ENCODE measurements around the gene NAV3.

Gene NAV3

DNA sequence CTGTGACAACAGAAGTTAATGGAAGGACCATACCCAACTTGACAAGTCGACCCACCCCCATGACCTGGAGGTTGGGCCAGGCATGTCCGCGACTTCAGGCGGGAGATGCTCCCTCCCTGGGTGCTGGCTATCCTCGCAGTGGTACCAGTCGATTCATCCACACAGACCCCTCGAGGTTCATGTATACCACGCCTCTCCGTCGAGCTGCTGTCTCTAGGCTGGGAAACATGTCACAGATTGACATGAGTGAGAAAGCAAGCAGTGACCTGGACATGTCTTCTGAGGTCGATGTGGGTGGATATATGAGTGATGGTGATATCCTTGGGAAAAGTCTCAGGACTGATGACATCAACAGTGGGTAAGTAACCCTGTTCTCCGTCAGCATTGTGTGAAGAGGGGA is 220.1 kb downstream of the NAV3 start:
- H3K27me3 ChIP-seq (ENCODE audit: insufficient read depth, poor library complexity, severe bottlenecking), result no peaks in the 10 kb centered on the region
- TF ChIP-seq SPI1 (IDR thresholded peaks at IDR 0.05; ENCODE audit: borderline replicate concordance, low read depth), result no peak
- TF ChIP-seq, protein P1, sequence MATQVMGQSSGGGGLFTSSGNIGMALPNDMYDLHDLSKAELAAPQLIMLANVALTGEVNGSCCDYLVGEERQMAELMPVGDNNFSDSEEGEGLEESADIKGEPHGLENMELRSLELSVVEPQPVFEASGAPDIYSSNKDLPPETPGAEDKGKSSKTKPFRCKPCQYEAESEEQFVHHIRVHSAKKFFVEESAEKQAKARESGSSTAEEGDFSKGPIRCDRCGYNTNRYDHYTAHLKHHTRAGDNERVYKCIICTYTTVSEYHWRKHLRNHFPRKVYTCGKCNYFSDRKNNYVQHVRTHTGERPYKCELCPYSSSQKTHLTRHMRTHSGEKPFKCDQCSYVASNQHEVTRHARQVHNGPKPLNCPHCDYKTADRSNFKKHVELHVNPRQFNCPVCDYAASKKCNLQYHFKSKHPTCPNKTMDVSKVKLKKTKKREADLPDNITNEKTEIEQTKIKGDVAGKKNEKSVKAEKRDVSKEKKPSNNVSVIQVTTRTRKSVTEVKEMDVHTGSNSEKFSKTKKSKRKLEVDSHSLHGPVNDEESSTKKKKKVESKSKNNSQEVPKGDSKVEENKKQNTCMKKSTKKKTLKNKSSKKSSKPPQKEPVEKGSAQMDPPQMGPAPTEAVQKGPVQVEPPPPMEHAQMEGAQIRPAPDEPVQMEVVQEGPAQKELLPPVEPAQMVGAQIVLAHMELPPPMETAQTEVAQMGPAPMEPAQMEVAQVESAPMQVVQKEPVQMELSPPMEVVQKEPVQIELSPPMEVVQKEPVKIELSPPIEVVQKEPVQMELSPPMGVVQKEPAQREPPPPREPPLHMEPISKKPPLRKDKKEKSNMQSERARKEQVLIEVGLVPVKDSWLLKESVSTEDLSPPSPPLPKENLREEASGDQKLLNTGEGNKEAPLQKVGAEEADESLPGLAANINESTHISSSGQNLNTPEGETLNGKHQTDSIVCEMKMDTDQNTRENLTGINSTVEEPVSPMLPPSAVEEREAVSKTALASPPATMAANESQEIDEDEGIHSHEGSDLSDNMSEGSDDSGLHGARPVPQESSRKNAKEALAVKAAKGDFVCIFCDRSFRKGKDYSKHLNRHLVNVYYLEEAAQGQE (IDR thresholded peaks at IDR 0.05; ENCODE audit: insufficient replicate concordance, low read depth), result no peak
- TF ChIP-seq POLR2AphosphoS5 (IDR thresholded peaks at IDR 0.05; ENCODE audit: low read depth), result no peak
- no peak for TF ChIP-seq GABPA (IDR thresholded peaks at IDR 0.05; ENCODE audit: low read depth)
- TF ChIP-seq, protein P2, sequence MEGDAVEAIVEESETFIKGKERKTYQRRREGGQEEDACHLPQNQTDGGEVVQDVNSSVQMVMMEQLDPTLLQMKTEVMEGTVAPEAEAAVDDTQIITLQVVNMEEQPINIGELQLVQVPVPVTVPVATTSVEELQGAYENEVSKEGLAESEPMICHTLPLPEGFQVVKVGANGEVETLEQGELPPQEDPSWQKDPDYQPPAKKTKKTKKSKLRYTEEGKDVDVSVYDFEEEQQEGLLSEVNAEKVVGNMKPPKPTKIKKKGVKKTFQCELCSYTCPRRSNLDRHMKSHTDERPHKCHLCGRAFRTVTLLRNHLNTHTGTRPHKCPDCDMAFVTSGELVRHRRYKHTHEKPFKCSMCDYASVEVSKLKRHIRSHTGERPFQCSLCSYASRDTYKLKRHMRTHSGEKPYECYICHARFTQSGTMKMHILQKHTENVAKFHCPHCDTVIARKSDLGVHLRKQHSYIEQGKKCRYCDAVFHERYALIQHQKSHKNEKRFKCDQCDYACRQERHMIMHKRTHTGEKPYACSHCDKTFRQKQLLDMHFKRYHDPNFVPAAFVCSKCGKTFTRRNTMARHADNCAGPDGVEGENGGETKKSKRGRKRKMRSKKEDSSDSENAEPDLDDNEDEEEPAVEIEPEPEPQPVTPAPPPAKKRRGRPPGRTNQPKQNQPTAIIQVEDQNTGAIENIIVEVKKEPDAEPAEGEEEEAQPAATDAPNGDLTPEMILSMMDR (IDR thresholded peaks at IDR 0.05; ENCODE audit: insufficient read depth, low read length), result no peak
- DNase-seq (ENCODE audit: low read depth in 1 of 2, low spot score in 1 of 2), result no peak
- H3K4me3 ChIP-seq (replicated peaks; ENCODE audit: insufficient read depth, low read length), result no peak overlapping the region
- H3K27ac ChIP-seq (replicated peaks), result no peak overlapping the region

DNA sequence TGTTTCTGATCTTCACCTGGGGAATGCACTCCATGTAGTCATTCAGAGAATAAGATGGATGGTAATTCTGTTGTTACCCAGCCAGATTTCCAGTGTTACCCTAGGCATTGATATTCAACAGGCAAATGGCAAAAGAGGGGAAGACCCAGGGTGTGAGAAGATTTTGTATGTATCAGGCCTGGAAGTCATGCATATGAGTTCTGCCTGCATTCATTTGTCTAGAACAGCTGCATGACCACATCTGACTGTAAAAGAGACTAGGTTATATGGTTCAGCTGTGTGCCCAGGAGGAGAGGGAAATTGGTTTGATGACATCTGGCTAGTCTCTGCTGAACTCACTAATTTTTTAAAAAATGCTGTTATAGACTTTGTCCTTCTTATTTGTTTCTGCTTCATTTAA is 224.9 kb downstream of the NAV3 start:
- DNase-seq (ENCODE audit: low read depth in 1 of 2, low spot score in 1 of 2), result no peak
- H3K27me3 ChIP-seq (ENCODE audit: insufficient read depth, poor library complexity, severe bottlenecking), result no peaks in the 10 kb centered on the region

DNA sequence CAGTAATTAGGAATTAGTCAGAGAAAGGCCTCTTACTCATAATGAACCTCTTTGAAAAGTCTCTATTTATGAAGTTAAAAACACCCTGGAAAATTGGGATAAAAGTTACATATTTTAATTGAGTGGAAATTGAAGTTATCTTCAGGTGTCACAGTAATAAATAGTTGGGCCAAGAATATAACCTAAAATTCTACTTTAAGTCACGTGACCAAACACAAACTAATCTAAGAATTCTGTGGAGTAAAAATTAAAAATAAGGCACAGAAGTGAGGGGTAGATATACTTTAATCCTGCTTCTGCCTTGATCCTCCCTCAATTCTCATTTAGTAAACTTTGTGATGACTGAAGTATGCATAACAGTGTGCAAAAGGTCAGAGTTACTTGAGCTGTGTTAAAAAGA is 226.4 kb downstream of the NAV3 start:
- Histone ChIP-seq H3K27me3 (ENCODE audit: insufficient read depth, poor library complexity, severe bottlenecking) (no peaks in the 10 kb centered on the region), H3K27ac (replicated peaks) (no peak overlapping the region), H3K4me3 (replicated peaks; ENCODE audit: insufficient read depth, low read length) (no peak overlapping the region)
- no peak for DNase-seq (ENCODE audit: low read depth in 1 of 2, low spot score in 1 of 2)
- no peak for TF ChIP-seq GABPA (IDR thresholded peaks at IDR 0.05; ENCODE audit: low read depth)
- TF ChIP-seq POLR2AphosphoS5 (IDR thresholded peaks at IDR 0.05; ENCODE audit: low read depth), result no peak
- TF ChIP-seq, protein P2 (IDR thresholded peaks at IDR 0.05; ENCODE audit: insufficient read depth, low read length), result no peak
- TF ChIP-seq, protein P1 (IDR thresholded peaks at IDR 0.05; ENCODE audit: insufficient replicate concordance, low read depth), result no peak
- TF ChIP-seq SPI1 (IDR thresholded peaks at IDR 0.05; ENCODE audit: borderline replicate concordance, low read depth), result no peak

More for the DNA sequence above, 224.9 kb downstream of the NAV3 start:
- H3K4me3 ChIP-seq (replicated peaks; ENCODE audit: insufficient read depth, low read length), result no peak overlapping the region
- no peak overlapping the region for H3K27ac ChIP-seq (replicated peaks)
- TF ChIP-seq POLR2AphosphoS5 (IDR thresholded peaks at IDR 0.05; ENCODE audit: low read depth) (no peak), GABPA (IDR thresholded peaks at IDR 0.05; ENCODE audit: low read depth) (no peak)

DNA sequence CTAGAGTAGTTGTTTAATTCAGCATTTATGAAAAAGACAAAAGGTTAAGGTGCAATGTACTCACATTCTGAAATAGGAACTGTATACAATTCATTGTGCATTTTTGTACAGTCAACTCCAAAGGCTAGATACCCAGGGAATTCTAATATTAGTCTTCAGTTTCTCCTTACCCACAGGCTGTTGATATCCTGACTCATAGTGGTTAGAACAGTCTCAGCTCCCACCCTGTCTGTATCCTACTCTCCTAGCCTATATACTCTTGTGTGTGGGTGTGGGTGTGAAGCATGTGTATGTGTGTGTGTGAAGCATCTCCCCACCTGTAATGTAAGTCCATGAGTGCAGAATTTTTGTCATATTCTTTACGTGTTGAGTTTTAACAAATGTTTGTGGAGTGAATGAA is 229.5 kb downstream of the NAV3 start:
- no peak for DNase-seq (ENCODE audit: low read depth in 1 of 2, low spot score in 1 of 2)
- Histone ChIP-seq H3K27ac (replicated peaks) (no peak overlapping the region), H3K27me3 (ENCODE audit: insufficient read depth, poor library complexity, severe bottlenecking) (no peaks in the 10 kb centered on the region), H3K4me3 (replicated peaks; ENCODE audit: insufficient read depth, low read length) (no peak overlapping the region)
- TF ChIP-seq, protein P1 (IDR thresholded peaks at IDR 0.05; ENCODE audit: insufficient replicate concordance, low read depth), result no peak
- TF ChIP-seq SPI1 (IDR thresholded peaks at IDR 0.05; ENCODE audit: borderline replicate concordance, low read depth), result no peak
- TF ChIP-seq, protein P2 (IDR thresholded peaks at IDR 0.05; ENCODE audit: insufficient read depth, low read length), result no peak
- no peak for TF ChIP-seq POLR2AphosphoS5 (IDR thresholded peaks at IDR 0.05; ENCODE audit: low read depth)
- no peak for TF ChIP-seq GABPA (IDR thresholded peaks at IDR 0.05; ENCODE audit: low read depth)

Data from HL-60 (cell line).